GM15510 (cell line): Measurements from ENCODE around the gene VPS26A.

Experiments
- POLR2A ChIP-seq: IDR thresholded peaks from 3 replicates; pipeline ENCODE4 v1.6.1; 2011; ENCODE audit warnings: borderline replicate concordance; ENCODE audit not compliant: insufficient read length; ENCODE audit errors: extremely low read depth

Gene VPS26A

DNA sequence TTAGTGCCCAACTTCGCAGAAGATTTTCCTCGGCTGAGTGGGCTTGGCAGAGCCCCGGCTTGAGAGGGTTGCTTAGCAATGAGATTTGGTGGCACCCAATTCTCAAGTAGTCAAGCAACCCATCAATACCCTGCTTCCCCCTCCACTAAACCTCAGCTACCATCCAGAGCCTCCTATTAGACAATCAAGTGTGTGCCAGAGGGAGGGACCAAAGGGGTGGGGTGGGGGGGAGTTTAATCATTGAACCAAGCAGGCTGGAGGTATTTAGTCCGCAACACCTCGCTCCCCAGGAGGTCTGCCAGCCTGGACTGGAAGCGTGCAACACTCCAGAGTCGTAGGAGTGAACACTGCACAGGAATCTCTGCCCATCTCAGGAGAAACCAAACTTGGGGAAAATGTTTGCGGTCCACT is 96.1 kb downstream of the VPS26A start, which contains the start of gene HKDC1:
HKDC1 (plus strand) TSS at position 292 of the 411 bp plus-strand sequence; CDS start at position 396, 104 bp downstream.
- TF ChIP-seq POLR2A = no peak

DNA sequence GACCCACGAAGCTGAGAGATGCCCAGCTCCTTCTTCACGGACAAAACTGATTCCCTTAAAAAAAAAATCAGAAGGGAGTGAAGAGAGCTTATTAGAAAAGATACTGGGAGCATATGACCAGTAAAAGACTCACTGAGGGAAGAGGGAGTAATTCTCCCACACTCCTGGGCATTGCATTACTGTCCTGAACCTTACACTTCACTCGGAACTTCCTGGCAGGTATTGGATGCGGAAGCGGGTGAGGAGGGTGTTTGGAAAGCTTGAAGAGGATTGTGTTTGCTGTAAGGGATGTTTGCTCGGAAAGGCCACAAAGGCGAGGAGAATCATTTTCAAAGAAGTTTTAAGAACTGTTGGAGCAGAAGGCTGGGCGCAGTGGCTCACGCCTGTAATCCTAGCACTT is 96.5 kb downstream of the VPS26A start:
- TF ChIP-seq POLR2A = no peak
